K562 (cell line): ENCODE data around the gene ZNF672. TPM values are rescaled to one million over a fixed set of nuclear protein-coding genes. Genes with fewer than 3 reads are reported as not detected.
A peak's percentile ranks its signal among the peaks of the same experiment; 100 is the strongest.

ENCODE experiments used
- ATAC-seq: fragments of 200-7000 bp; cut with Tn5 transposase; 3 replicates; pipeline ENCODE4 v1.9.1; 2020; ENCODE audit warnings: moderate library complexity
- BruUV-seq: library from RNA; stranded (reverse); fragments of 400-500 nt; replicated peaks from 2 replicates; lab custom pipeline; 2021; lab: Mats Ljungman, UMichigan
- CTCF ChIA-PET: fragments of 300-600 bp; formaldehyde crosslinking; extraction: SDS; loops from one replicate; lab custom pipeline; 2021; ENCODE audit warnings: low intra/inter-chr PET ratio; lab: Yijun Ruan, JAX
- POLR2A ChIA-PET: fragments of 300-600, 350-650 bp; sonication (Branson Sonifier 250); formaldehyde crosslinking; extraction: SDS; loops from one replicate; lab custom pipeline; 2021; ENCODE audit warnings: antibody characterized with exemption, inconsistent platforms; lab: Yijun Ruan, JAX
- DNase-seq, 4 experiments: peaks; one replicate each; pipeline versions ENCODE4 v3.0.0 to v3.0.0-alpha.2; 2011 to 2018; ENCODE audit warnings: low spot score in 3 of 4, mixed read lengths in 3 of 4; ENCODE audit errors: extremely low read depth in 1 of 4
- FAIRE-seq: peaks from 2 replicates; lab custom pipeline; 2011; peaks lifted over from hg19 to GRCh38; lab: Jason Lieb, UNC
- H2AFZ ChIP-seq: 2 replicates; pipeline ENCODE4 v1.6.0; 2011; ENCODE audit warnings: low read depth, low read length, control low read depth, inconsistent platforms
- H3K27ac ChIP-seq: fragments of 200-600 bp; 3 replicates; pipeline ENCODE4 v1.8.0; 2011; ENCODE audit warnings: low read depth, mild to moderate bottlenecking, control low read depth, inconsistent platforms, low read length, moderate library complexity, mixed read lengths; ENCODE audit errors: extremely low read depth
- H3K27me3 ChIP-seq, 2 experiments: fragments of 300-600 bp in 1 of 2; 2 replicates in 1 of 2; 3 replicates in 1 of 2; pipeline versions ENCODE4 v1.6.0 to v1.8.0; 2011; ENCODE audit warnings: inconsistent platforms in 2 of 2, low read length in 2 of 2, mild to moderate bottlenecking in 1 of 2, mixed read lengths in 1 of 2, moderate library complexity in 1 of 2; ENCODE audit not compliant: control insufficient read depth in 2 of 2, insufficient read depth in 2 of 2
- H3K36me3 ChIP-seq: fragments of 300-600 bp; 3 replicates; pipeline ENCODE4 v1.8.0; 2011; ENCODE audit warnings: mild to moderate bottlenecking, low read length, inconsistent platforms; ENCODE audit not compliant: control insufficient read depth, insufficient read depth
- H3K4me1 ChIP-seq, 2 experiments: fragments of 200-600 bp in 1 of 2; replicated peaks in 1 of 2; 2 replicates in 1 of 2; 3 replicates in 1 of 2; pipeline versions ENCODE4 v1.5.1 to v1.8.0; 2011; ENCODE audit warnings: inconsistent platforms in 2 of 2, low read length in 2 of 2, mild to moderate bottlenecking in 1 of 2, mixed read lengths in 1 of 2, moderate library complexity in 1 of 2; ENCODE audit not compliant: control insufficient read depth in 2 of 2, insufficient read depth in 2 of 2
- H3K4me2 ChIP-seq: 2 replicates; pipeline ENCODE4 v1.6.1; 2011; ENCODE audit warnings: low read length, control low read depth, inconsistent platforms, mixed read lengths; ENCODE audit not compliant: insufficient read depth
- H3K4me3 ChIP-seq: fragments of 200-600 bp; sonication (generic), shearing (Covaris generic); 2 replicates; pipeline ENCODE4 v1.5.1; 2016; ENCODE audit warnings: control low read depth, inconsistent platforms
- H3K79me2 ChIP-seq: fragments of 200-600 bp; 3 replicates; pipeline ENCODE4 v1.8.0; 2011; ENCODE audit warnings: low read length, inconsistent platforms; ENCODE audit not compliant: control insufficient read depth, insufficient read depth
- H3K9ac ChIP-seq, 2 experiments: 2 replicates each; pipeline versions ENCODE4 v1.6.0 to v1.6.1; 2011; ENCODE audit warnings: low read depth in 2 of 2, low read length in 2 of 2, control low read depth in 1 of 2, inconsistent platforms in 1 of 2, mild to moderate bottlenecking in 1 of 2, mixed read lengths in 1 of 2; ENCODE audit not compliant: insufficient read depth in 1 of 2
- H3K9me1 ChIP-seq: one replicate; pipeline ENCODE4 v1.6.0; 2011; ENCODE audit warnings: inconsistent platforms, mild to moderate bottlenecking, low read length, moderate library complexity; ENCODE audit not compliant: control insufficient read depth, insufficient read depth
- H3K9me3 ChIP-seq: replicated peaks from 2 replicates; pipeline ENCODE4 v1.5.1; 2011; ENCODE audit warnings: low read depth, low read length, inconsistent platforms; ENCODE audit not compliant: control insufficient read depth, insufficient read depth
- H4K20me1 ChIP-seq: replicated peaks from 2 replicates; pipeline ENCODE4 v1.6.1; 2011; ENCODE audit warnings: low read length, inconsistent platforms, mixed read lengths; ENCODE audit not compliant: control insufficient read depth, insufficient read depth
- BACH1 ChIP-seq: fragments of 200-800 bp; sonication (Bioruptor generic); IDR thresholded peaks from 2 replicates; pipeline ENCODE4 v1.6.1; 2016; ENCODE audit warnings: missing genetic modification characterization, missing compliant biosample characterization
- CBX5 ChIP-seq: IDR thresholded peaks from 2 replicates; pipeline ENCODE4 v1.6.1; 2014; ENCODE audit warnings: low read depth, borderline replicate concordance
- CXXC5 ChIP-seq: fragments of 250-450 bp; sonication (Bioruptor Pico); IDR thresholded peaks from 2 replicates; pipeline ENCODE4 v1.8.0; 2022; ENCODE audit warnings: inconsistent platforms, mild to moderate bottlenecking, moderate library complexity
- HDAC1 ChIP-seq, 2 experiments: fragments of 450-650 bp; IDR thresholded peaks; 2 replicates each; pipeline ENCODE4 v1.6.1; 2016 to 2017; ENCODE audit warnings: inconsistent platforms in 1 of 2, mild to moderate bottlenecking in 1 of 2, moderate library complexity in 1 of 2
- HNRNPUL1 ChIP-seq: fragments of 200-400 bp; formaldehyde crosslinking; IDR thresholded peaks from 2 replicates; pipeline ENCODE4 v1.6.1; 2017; ENCODE audit warnings: low read length
- KAT7 ChIP-seq: sonication (generic); formaldehyde crosslinking; IDR thresholded peaks from 2 replicates; pipeline ENCODE4 v1.8.0; 2022; ENCODE audit warnings: missing genetic modification reagents, mild to moderate bottlenecking, borderline replicate concordance
- KLF16 ChIP-seq: IDR thresholded peaks from 2 replicates; pipeline ENCODE4 v1.6.1; 2016; ENCODE audit warnings: antibody characterized with exemption
- NFYB ChIP-seq: IDR thresholded peaks from 2 replicates; pipeline ENCODE4 v1.6.1; 2011; ENCODE audit warnings: mild to moderate bottlenecking, moderate library complexity; ENCODE audit not compliant: insufficient read length; ENCODE audit errors: extremely low read depth
- PKNOX1 ChIP-seq: fragments of 450-650 bp; IDR thresholded peaks from 2 replicates; pipeline ENCODE4 v1.6.1; 2016
- PML ChIP-seq: IDR thresholded peaks from 2 replicates; pipeline ENCODE4 v1.6.1; 2012; ENCODE audit warnings: low read length, inconsistent platforms
- RBM22 ChIP-seq: fragments of 200-400 bp; formaldehyde crosslinking; IDR thresholded peaks from 2 replicates; pipeline ENCODE4 v1.6.1; 2018; ENCODE audit warnings: low read length, low read depth; ENCODE audit not compliant: poor library complexity, severe bottlenecking
- SMARCC2 ChIP-seq: fragments of 450-650 bp; IDR thresholded peaks from 2 replicates; pipeline ENCODE4 v1.6.1; 2017; ENCODE audit warnings: antibody characterized with exemption, moderate library complexity, mild to moderate bottlenecking, low read depth
- SMARCE1 ChIP-seq: fragments of 450-650 bp; IDR thresholded peaks from 2 replicates; pipeline ENCODE4 v1.7.1; 2016; ENCODE audit warnings: mild to moderate bottlenecking
- TFAP4 ChIP-seq: sonication (generic); formaldehyde crosslinking; IDR thresholded peaks from 2 replicates; pipeline ENCODE4 v1.8.0; 2022; ENCODE audit warnings: missing genetic modification reagents, mild to moderate bottlenecking, moderate library complexity, borderline replicate concordance
- ZNF134 ChIP-seq: fragments of 250-450 bp; sonication (Bioruptor Pico); conservative IDR thresholded peaks from 2 replicates; pipeline ENCODE4 v1.4.0; 2020
- WGBS: fragments of 100-300 bp; shearing (Covaris generic); methylation state at CpG from one replicate; pipeline ENCODE4 v1.1.6; 2016; ENCODE audit warnings: low coverage, mixed read lengths; ENCODE audit not compliant: insufficient coverage; ENCODE audit errors: missing lambda C conversion rate; 5-methylcytosine and 5-hydroxymethylcytosine counted together
- in situ Hi-C: fragments of 300-500 bp; cut with MboI; formaldehyde crosslinking; loops from 4 replicates; pipeline ENCODE4 v1.15.0; 2018; ENCODE audit warnings: inconsistent platforms, mixed read lengths
- intact Hi-C: fragments of 100-400 bp; cut with micrococcal nuclease; formaldehyde crosslinking; loops from 2 replicates; pipeline ENCODE4 v1.14.2; 2022
- polyA plus RNA-seq, 8 experiments: library from polyadenylated mRNA; depleted of rRNA in 4 of 8; stranded (reverse) in 5 of 8; unstranded in 3 of 8; fragments of >200 nt; fragmentation: Nextera tagmentation in 2 of 8; fragmentation: Illumina TruSeq in 1 of 8; extraction: Ambion mirVana in 2 of 8; extraction: Trizol in 1 of 8; gene quantifications; 2 replicates each; pipeline versions ENCODE4 v1.2.1 to v1.2.3, GENCODE V29; 2011 to 2014; ENCODE audit warnings: inconsistent platforms in 1 of 8, missing spikeins in 1 of 8
- total RNA-seq, 7 experiments: library from RNA; depleted of rRNA in 6 of 7; stranded (reverse); fragments of >200 nt in 6 of 7; fragmentation: Illumina TruSeq in 2 of 7; extraction: Trizol in 2 of 7; gene quantifications; 2 replicates each; pipeline versions ENCODE4 v1.2.1 to v1.2.3, GENCODE V29; 2011 to 2021; ENCODE audit warnings: low replicate concordance in 1 of 7
- TF ChIP-seq, protein P1 (sequence below): fragments of 450-650 bp; formaldehyde crosslinking; IDR thresholded peaks from 2 replicates; pipeline ENCODE4 v1.4.0; 2022; ENCODE audit warnings: missing genetic modification characterization
- TF ChIP-seq, protein P2 (sequence below): IDR thresholded peaks from 2 replicates; pipeline ENCODE4 v1.6.1; 2016; ENCODE audit warnings: missing genetic modification characterization, missing compliant biosample characterization

Gene ZNF672
- total and polyA plus RNA-seq, 9 of the 15 experiments (the other 6 are each of a cell fraction or from before 2014, with no cell fraction given), result 1.9 to 57.9 (median 24.1) TPM

DNA sequence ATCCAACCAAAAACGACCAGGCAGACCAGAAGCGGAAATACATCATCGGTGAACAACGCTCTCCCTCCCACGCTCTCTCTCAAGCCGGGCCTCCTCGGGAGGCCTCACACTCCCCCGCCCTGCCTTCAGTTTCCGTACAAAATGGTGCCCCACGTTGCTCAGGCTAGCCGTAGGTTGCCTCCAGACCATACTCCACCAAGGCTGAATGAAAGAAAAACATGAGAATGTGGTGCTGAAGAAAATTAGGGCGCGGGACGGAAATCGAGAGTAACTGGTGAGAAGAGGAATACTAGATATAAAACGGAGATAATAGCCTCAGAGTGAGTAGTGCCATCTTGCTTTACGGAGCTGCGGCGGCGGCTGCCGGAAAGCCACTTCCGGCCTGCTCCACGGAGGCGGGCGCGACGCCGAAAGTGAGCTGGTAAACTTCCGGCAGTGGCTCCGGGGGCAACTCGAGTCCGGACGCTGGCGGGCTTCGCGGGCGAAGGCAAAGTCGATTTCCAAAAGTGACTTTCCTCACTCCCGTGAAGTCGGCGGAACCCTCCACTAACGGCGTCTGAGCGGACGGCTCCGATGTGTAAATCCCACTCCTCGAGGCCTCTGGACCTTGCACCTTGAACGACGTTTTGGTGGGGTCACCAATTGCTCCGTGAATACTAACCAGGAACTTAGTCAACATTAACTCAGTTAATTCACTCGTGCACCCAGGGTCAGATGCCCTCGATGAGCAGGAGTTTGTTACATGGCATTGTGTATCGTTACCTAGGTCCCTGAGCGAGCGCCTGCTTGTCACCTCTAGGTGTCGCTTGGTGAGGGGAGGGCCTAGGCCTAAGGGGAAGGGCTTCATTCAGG, 11.9 kb upstream of the ZNF672 start, which contains the start of gene SH3BP5L:
Gene SH3BP5L, minus strand, starts transcription at position 7 of the 852 bp plus-strand sequence. CDS start 980 bp downstream, outside the sequence.
- peaks cover 43% of the 10 kb centered on the region for H3K79me2 ChIP-seq
- H4K20me1 ChIP-seq, result no peaks in the 10 kb centered on the region; the same call in 1 of the 2 replicates
- H3K4me2 ChIP-seq, result peak within 1 kb of the TSS; percentile 100
- in situ Hi-C loops, result no loop called here
- H3K36me3 ChIP-seq, result peaks cover 36% of the 10 kb centered on the region; the same call in 2 of the 3 replicates
- H3K9me3 ChIP-seq, result 0 out of 2 replicates have a peak, but pooled peaks cover under 1% of the 10 kb centered on the region
- BruUV-seq, result TSS peak; percentile 93
- POLR2A ChIA-PET, result interaction anchor here (0.6 to 6.8 kb wide), 10 partner anchors 9 to 973 kb away, joined by 3 to 78 read pairs (median 4); partner anchors contain the start of genes ZNF672 and ZNF692
- H3K27ac ChIP-seq, result peak within 1 kb of the TSS; percentile 99
- H3K4me3 ChIP-seq, result peak within 1 kb of the TSS; percentile 90
- H2AFZ ChIP-seq, result peak within 1 kb of the TSS; percentile 99
- intact Hi-C loops, result loop anchor here (1.0 to 5.0 kb wide), 3 partner anchors 12 to 969 kb away; partner anchors contain the start of genes PGBD2, TRIM58 and ZNF672
- no peaks in the 10 kb centered on the region for H3K9me1 ChIP-seq
- CTCF ChIA-PET, result interaction anchor here (0.6 to 1.5 kb wide), 3 partner anchors 80 to 969 kb away, joined by 3 read pairs; partner anchors contain the start of gene TRIM58
- no peaks in the 10 kb centered on the region for H3K27me3 ChIP-seq
- DNase-seq, result peak; percentile 88 to 98 (median 92)
- FAIRE-seq, result peak; percentile 92
- peak within 1 kb of the TSS; percentile 99 to 100 for H3K9ac ChIP-seq
- peaks cover 29 to 50% of the 10 kb centered on the region in 2 experiments for H3K4me1 ChIP-seq
- peak; percentile 90 for ATAC-seq
- WGBS, result under 1% methylated on average over 52 of the region's 56 CpGs
- TF ChIP-seq TFAP4 (peak; percentile 42), HDAC1 (IDR thresholded peaks at IDR 0.05) (peak in 1 of 2 experiments; percentile 57; a peak in 1 of 4 replicates), SMARCC2 (no peak), RBM22 (no peak), CBX5 (no peak), ZNF134 (no peak), HNRNPUL1 (no peak), SMARCE1 (peak; percentile 58), BACH1 (tag) (peak; percentile 84; the same call in 1 of the 2 replicates), KLF16 (peak; percentile 88), PML (peak; percentile 63), CXXC5 (peak; percentile 82), PKNOX1 (0 out of 2 replicates have a peak, but pooled peaks have one; percentile 42), NFYB (no peak), KAT7 (CRISPR knock-in tag) (peak; percentile 82; the same call in 1 of the 2 replicates)
- TF ChIP-seq, protein P1, sequence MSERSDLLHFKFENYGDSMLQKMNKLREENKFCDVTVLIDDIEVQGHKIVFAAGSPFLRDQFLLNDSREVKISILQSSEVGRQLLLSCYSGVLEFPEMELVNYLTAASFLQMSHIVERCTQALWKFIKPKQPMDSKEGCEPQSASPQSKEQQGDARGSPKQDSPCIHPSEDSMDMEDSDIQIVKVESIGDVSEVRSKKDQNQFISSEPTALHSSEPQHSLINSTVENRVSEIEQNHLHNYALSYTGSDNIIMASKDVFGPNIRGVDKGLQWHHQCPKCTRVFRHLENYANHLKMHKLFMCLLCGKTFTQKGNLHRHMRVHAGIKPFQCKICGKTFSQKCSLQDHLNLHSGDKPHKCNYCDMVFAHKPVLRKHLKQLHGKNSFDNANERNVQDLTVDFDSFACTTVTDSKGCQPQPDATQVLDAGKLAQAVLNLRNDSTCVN, result no peak
- TF ChIP-seq, protein P2, sequence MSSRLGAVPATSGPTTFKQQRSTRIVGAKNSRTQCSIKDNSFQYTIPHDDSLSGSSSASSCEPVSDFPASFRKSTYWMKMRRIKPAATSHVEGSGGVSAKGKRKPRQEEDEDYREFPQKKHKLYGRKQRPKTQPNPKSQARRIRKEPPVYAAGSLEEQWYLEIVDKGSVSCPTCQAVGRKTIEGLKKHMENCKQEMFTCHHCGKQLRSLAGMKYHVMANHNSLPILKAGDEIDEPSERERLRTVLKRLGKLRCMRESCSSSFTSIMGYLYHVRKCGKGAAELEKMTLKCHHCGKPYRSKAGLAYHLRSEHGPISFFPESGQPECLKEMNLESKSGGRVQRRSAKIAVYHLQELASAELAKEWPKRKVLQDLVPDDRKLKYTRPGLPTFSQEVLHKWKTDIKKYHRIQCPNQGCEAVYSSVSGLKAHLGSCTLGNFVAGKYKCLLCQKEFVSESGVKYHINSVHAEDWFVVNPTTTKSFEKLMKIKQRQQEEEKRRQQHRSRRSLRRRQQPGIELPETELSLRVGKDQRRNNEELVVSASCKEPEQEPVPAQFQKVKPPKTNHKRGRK (tag), result no peak
